Breast epithelium (tissue), 4 donors: ENCODE data around the gene TOP3B. TPM values are rescaled to one million over a fixed set of nuclear protein-coding genes. Genes with fewer than 3 reads are reported as not detected.

ENCODE experiments used
- DNase-seq, 2 donors: peaks; one replicate each; pipeline ENCODE4 v3.0.0-alpha.2; 2019; ENCODE audit warnings: low spot score in 2 of 2
- H3K27ac ChIP-seq, 2 donors: fragments of 200-600 bp; sonication (generic) in 1 of 2; one replicate each; pipeline ENCODE4 v1.5.1; 2016 to 2019; ENCODE audit warnings: mild to moderate bottlenecking in 1 of 2
- H3K27me3 ChIP-seq, 2 donors: fragments of 200-600 bp; sonication (generic) in 1 of 2; one replicate each; pipeline versions ENCODE4 v1.5.1 to v1.6.0; 2017 to 2019; ENCODE audit warnings: control low read depth in 1 of 2, mild to moderate bottlenecking in 1 of 2
- H3K36me3 ChIP-seq: fragments of 200-600 bp; one replicate; pipeline ENCODE4 v1.5.1; 2019
- H3K4me1 ChIP-seq, 2 donors: fragments of 200-600 bp; sonication (generic); one replicate each; pipeline ENCODE4 v1.5.1; 2016 to 2019; ENCODE audit warnings: control low read depth in 1 of 2
- H3K4me3 ChIP-seq, 3 donors: fragments of 200-600 bp; sonication (generic); 1 replicate in 2 of 3; 2 replicates in 1 of 3; pipeline ENCODE4 v1.5.1; 2016 to 2019; ENCODE audit warnings: mild to moderate bottlenecking in 3 of 3, moderate library complexity in 2 of 3
- H3K9me3 ChIP-seq, 2 donors: fragments of 200-600 bp; sonication (generic) in 1 of 2; one replicate each; pipeline ENCODE4 v1.5.1; 2016 to 2019; ENCODE audit warnings: control low read depth in 1 of 2
- POLR2A ChIP-seq: fragments of 450-650 bp; IDR thresholded peaks from one replicate; pipeline ENCODE4 v1.6.1; 2016; ENCODE audit warnings: antibody characterized with exemption, mild to moderate bottlenecking, moderate library complexity
- POLR2AphosphoS5 ChIP-seq, 3 donors: sonication (generic); formaldehyde crosslinking; IDR thresholded peaks; one replicate each; pipeline ENCODE4 v1.6.1; 2017; ENCODE audit warnings: antibody characterized with exemption in 3 of 3
- intact Hi-C: fragments of 100-400 bp; cut with DNase I; formaldehyde crosslinking; loops from one replicate; pipeline ENCODE4 v1.15.1; 2023; ENCODE audit warnings: low total_unique reads
- total RNA-seq, 3 donors: library from RNA; depleted of rRNA; stranded (reverse); fragments of >200 nt; gene quantifications; one replicate each; pipeline ENCODE4 v1.1.0, GENCODE V29; 2016
- TF ChIP-seq, protein P1 (sequence below), 3 donors: fragments of 450-650 bp; IDR thresholded peaks; one replicate each; pipeline ENCODE4 v1.5.1; 2016 to 2017; ENCODE audit warnings: antibody characterized with exemption in 3 of 3, mild to moderate bottlenecking in 3 of 3, moderate library complexity in 3 of 3

The TOP3B gene
- total RNA-seq, 3 donors from 2014 or later, result 20.2 to 34.8 (median 33.1) TPM

DNA sequence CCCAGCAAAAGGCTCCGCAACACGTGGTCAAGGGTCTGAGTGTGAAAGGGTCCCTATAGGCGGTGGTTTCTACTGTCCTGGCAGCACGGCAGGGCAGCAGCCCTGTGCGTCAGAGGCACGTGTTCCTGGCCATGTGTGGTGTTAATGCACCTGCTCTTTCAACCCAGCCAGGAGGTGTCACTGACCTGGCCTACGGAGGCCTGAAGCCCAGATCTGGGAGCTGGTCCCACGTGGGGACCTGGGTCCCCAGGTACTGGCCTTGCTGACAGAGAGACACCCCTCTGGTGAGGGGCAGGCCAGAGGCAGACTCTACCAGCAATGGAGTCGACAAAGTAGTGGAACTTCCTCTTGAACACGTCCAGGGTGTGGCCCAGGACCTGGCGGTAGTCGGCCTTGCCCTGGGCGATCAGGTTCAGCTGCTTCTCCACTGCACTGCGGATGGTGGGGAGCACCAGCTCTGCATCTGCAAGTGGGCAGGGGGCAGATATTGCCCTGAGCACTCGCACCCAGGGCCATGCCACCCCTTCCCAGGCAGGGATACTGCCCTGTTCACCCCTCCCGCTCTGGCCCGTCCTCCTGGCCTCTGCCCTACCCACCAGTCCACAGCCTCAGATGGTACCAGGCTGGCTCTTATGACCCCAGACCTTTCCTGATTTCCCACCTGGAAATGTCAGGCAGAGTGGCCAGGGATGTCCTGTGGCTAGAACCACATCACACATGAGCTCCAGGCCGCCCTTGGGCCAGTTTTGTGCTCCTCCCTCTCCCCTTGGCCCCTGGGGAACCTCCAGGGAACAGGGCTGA, 23.1 kb downstream of the TOP3B start:
- DNase-seq, result no peak
- no peaks in the 10 kb centered on the region for H3K27me3 ChIP-seq
- H3K36me3 ChIP-seq, result peaks cover 4% of the 10 kb centered on the region
- no peak for TF ChIP-seq POLR2A
- TF ChIP-seq, protein P1, sequence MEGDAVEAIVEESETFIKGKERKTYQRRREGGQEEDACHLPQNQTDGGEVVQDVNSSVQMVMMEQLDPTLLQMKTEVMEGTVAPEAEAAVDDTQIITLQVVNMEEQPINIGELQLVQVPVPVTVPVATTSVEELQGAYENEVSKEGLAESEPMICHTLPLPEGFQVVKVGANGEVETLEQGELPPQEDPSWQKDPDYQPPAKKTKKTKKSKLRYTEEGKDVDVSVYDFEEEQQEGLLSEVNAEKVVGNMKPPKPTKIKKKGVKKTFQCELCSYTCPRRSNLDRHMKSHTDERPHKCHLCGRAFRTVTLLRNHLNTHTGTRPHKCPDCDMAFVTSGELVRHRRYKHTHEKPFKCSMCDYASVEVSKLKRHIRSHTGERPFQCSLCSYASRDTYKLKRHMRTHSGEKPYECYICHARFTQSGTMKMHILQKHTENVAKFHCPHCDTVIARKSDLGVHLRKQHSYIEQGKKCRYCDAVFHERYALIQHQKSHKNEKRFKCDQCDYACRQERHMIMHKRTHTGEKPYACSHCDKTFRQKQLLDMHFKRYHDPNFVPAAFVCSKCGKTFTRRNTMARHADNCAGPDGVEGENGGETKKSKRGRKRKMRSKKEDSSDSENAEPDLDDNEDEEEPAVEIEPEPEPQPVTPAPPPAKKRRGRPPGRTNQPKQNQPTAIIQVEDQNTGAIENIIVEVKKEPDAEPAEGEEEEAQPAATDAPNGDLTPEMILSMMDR (IDR thresholded peaks at IDR 0.05), result no peak
- no peak for TF ChIP-seq POLR2AphosphoS5 (IDR thresholded peaks at IDR 0.05)
- intact Hi-C loops, result no loop called here
- H3K27ac ChIP-seq, result no peak overlapping the region
- H3K4me3 ChIP-seq, result no peak overlapping the region
- no peaks in the 10 kb centered on the region for H3K4me1 ChIP-seq
- no peaks in the 10 kb centered on the region for H3K9me3 ChIP-seq

DNA sequence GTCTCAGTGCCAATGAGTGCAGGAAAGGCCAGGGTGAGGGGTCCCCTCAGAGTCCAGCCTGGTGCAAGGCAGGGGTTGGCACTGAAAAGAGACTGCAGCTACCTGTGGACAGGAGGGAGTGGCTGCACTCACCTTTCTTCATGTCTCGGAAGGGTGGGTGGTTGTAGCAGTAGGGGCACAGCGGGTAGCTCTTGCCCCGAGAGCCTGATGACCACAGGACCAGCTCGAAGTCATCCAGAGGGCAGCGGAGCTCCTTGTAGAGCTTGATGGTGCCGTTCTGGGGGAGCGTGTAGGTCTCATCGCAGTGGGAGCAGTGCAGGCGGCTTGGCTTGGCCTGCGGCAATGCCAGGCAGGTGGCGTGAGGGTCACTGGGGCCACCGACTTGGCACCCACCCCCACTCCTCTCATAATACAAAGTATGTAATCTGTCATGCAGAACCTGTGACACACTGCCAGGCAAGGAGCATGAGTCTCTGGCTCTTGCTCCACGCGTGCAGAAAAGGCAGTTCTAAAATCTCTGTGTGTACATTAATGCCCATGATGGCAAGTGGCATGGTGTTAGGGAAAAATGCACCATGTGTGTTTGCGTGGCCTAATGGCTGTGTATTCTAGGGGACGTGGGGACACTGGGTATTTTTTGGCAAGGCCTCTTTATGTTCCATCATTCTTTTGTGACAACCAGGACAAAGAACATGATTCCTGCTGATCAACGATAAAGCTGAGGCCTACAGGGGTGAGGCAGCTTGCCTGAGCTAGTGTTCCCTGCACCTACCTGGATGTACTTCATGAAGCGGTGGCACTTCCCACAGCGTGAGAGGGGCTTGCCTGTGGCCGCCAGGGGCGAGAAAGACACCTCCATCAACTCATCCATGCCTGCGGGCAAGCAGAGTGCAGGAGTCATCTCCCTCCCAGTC, 24.0 kb downstream of the TOP3B start:
- Histone ChIP-seq H3K9me3 (no peaks in the 10 kb centered on the region), H3K4me1 (no peaks in the 10 kb centered on the region), H3K36me3 (no peaks in the 10 kb centered on the region), H3K4me3 (no peak overlapping the region), H3K27me3 (no peaks in the 10 kb centered on the region), H3K27ac (no peak overlapping the region)
- intact Hi-C loops, result no loop called here
- no peak for DNase-seq
- TF ChIP-seq, protein P1 (IDR thresholded peaks at IDR 0.05), result no peak
- TF ChIP-seq POLR2A (no peak), POLR2AphosphoS5 (IDR thresholded peaks at IDR 0.05) (no peak)

DNA sequence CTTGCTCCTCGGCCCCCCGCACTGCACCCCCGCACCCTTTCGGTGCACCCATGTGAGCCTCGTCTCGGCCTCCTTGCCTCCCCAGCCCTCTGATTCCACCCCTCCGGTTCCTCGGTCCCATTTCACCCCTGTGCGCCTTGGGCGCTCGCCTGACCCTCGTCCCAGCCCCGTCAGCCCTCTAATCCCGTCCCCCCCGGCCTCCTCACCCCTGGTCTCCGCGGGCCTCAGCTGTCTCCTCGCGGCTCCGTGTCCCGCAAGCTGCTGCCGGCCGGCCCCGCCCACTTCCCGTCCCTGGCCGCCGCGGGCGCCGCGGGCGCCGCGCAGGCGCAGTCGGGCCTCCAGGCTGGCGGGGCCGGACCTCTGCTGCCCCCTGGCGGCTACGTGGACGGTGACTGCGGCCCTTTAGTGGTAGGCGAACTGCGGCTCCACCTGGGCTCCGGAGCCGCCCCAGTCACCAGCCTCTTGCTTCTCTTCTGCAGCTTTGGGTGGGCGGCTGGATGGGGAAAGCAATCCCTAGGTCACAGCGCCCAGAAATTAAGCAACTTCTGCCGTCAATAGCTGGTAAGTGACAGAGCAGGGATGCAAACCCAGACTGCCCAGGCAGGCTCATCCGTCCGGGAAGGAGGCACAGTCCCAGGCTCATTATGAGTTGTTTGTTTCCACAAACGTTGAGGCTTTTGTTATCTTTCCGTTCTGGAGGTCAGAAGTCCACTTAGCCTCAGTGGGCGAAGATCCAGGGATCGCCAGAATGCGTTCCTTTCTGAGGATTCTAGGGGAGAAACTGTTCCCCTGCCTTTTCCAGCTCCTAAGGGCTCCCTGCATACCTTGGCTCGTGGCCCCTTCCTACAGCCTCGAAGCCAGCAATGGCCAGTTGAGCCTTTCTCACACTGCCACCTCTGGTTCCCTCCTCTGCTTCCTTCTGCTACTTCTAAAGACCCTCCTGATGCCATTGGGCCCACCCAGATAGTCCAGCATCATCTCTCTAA, 29.7 kb downstream of the TOP3B start, which contains the start of gene PPM1F:
Gene PPM1F, minus strand, starts transcription at position 263 of the 986 bp plus-strand sequence. CDS start 6,800 bp downstream, outside the sequence.
- H3K9me3 ChIP-seq, result no peaks in the 10 kb centered on the region
- H3K4me3 ChIP-seq, result peak within 1 kb of the TSS; percentile 67 to 90 (median 71)
- H3K27ac ChIP-seq, result peak within 1 kb of the TSS; percentile 75 to 89
- TF ChIP-seq POLR2A (no peak), POLR2AphosphoS5 (IDR thresholded peaks at IDR 0.05) (peak in 1 of 3 donors; percentile 25)
- TF ChIP-seq, protein P1 (IDR thresholded peaks at IDR 0.05), result peak; percentile 65 to 98 (median 69)
- peaks cover 0 to 7% of the 10 kb centered on the region in 2 donors for H3K4me1 ChIP-seq
- H3K27me3 ChIP-seq, result no peaks in the 10 kb centered on the region
- no peaks in the 10 kb centered on the region for H3K36me3 ChIP-seq
- intact Hi-C loops, result no loop called here
- DNase-seq, result peak; percentile 75 to 88

DNA sequence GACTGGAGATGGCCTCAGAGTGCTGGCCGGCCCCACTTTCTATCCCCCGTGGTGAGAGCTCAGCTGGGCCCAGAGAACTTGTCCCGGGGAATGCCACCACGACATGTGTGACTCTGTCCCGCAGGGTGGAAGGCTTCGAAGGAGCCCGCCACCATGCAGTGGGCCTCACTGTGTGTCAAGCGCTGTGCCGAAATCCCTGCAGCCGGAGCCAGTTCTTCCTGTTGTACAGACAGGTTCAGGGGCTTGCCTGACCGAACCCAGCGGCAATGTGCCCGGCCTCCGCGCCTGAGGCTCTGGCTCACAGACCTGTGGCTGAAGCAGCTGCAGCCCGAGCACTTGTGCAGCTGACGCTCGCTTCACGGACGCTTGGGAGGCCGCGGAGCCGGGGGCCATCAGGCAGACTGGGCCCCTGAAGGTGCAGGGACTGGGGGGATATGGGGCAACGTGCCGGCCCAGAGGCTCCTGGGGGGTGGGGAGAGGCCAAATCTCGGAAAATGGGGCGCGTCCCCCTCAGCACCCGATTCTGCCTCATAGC, 30.6 kb downstream of the TOP3B start:
- Histone ChIP-seq H3K27me3 (no peaks in the 10 kb centered on the region), H3K27ac (peak overlapping the region; percentile 75 to 89), H3K4me3 (peak overlapping the region; percentile 67 to 90 (median 71)), H3K9me3 (no peaks in the 10 kb centered on the region), H3K4me1 (peaks cover 2 to 7% of the 10 kb centered on the region in 2 donors), H3K36me3 (no peaks in the 10 kb centered on the region)
- TF ChIP-seq POLR2A, result no peak
- TF ChIP-seq POLR2AphosphoS5 (IDR thresholded peaks at IDR 0.05), result no peak
- TF ChIP-seq, protein P1 (IDR thresholded peaks at IDR 0.05), result no peak
- DNase-seq, result no peak
- intact Hi-C loops, result no loop called here
